ENCODE results near the gene FAM170B.

Gene FAM170B

DNA sequence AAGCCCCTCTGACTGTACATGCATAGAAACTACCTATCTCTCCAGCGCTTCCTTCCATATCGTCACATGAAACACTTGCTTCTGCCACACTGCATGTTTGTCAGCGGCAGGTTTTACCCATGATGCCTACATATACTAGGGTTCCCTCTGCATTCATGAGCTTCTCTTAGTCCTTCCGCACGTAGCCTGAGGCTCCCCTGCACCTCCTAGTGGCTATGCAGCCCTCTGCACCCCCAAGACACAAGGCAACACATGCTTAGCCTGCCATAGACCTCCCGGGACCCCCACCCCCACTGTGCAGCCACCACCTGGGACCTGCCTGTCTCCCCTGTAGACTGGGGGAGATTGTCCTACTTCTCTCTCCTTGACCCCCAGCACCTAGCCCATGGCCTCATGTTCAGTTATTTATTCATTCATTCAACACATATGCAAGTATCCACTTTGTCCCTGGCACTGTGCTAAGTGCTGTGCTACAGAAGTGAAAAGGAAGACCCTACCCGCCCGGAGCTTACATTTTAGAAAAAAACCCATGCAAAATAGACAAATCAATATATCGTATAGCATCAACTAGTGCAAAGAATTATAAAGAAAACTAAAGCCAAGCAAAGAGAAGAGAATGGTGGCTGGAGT is 30.9 kb upstream of the FAM170B start:
- no peak for TF ChIP-seq ZNF274 (IDR thresholded peaks at IDR 0.05; ENCODE audit: low read depth, low read length)
- no peak overlapping the region for H3K4me3 ChIP-seq (ENCODE audit: low read length)

DNA sequence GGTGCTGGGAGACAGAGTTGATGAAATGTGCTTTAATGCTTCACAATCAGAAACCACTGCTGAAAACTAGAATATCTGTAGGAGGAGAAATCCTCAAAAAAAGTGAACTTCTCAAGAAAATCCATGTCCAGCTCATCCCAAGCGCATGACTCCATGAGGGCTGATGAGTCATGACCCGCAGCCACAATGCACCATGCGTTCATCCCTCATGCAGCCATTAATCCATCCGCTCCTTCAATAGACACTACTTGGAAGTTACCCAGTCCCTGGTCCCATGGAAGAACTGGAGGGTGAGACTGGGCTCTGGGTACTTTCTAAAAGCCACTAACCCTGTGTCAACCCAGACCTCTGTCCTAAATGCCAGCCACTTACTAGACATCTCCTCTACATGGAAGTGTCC is 29.9 kb upstream of the FAM170B start:
- H3K4me3 ChIP-seq (ENCODE audit: low read length), result no peak overlapping the region
- TF ChIP-seq ZNF274 (IDR thresholded peaks at IDR 0.05; ENCODE audit: low read depth, low read length), result no peak

DNA sequence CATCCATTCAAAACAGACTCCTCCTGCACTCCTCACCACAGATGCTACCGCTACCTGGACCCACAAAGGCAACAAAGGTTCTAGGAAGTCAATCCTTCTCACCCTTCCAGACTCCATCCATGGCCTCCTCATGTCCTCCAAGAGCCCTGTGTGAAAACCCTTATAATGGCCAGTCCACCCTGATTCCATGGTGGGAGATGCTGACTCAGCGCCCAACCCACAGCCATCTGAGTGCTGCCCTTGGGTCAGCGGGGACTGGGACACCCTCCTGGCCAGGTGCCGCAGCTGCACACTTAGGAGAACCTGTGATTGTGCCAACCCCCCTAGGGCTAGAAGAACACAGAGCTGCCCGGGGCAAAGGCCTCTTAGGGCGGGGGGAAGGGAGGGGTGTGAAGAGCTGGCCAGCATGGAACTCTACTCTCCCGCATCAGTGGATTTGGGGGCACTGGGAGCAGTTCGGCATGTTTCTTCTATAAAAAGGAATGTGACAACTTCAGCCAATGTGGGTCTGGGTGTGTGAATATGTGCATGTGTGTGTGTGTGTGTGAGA is 29.0 kb upstream of the FAM170B start:
- no peak overlapping the region for H3K4me3 ChIP-seq (ENCODE audit: low read length)
- TF ChIP-seq ZNF274 (IDR thresholded peaks at IDR 0.05; ENCODE audit: low read depth, low read length), result no peak

DNA sequence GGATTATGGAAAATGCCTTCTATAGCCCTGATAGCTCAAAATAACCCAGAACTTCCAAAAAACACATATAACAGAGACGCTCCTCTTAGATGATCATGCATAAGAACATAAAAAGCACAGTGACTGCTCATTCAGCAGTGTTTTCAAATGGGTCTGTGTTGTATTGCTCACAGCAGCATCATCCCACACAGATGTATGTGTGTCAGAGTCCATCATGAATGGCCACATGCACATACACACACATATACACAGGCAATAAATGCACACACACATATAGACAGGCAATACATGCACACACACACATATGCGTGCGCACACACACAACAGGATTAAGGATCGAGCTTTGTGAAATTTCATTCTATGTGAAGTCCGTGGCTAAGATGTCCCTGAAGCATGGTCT is 28.2 kb upstream of the FAM170B start:
- no peak overlapping the region for H3K4me3 ChIP-seq (ENCODE audit: low read length)
- TF ChIP-seq ZNF274 (IDR thresholded peaks at IDR 0.05; ENCODE audit: low read depth, low read length), result no peak

DNA sequence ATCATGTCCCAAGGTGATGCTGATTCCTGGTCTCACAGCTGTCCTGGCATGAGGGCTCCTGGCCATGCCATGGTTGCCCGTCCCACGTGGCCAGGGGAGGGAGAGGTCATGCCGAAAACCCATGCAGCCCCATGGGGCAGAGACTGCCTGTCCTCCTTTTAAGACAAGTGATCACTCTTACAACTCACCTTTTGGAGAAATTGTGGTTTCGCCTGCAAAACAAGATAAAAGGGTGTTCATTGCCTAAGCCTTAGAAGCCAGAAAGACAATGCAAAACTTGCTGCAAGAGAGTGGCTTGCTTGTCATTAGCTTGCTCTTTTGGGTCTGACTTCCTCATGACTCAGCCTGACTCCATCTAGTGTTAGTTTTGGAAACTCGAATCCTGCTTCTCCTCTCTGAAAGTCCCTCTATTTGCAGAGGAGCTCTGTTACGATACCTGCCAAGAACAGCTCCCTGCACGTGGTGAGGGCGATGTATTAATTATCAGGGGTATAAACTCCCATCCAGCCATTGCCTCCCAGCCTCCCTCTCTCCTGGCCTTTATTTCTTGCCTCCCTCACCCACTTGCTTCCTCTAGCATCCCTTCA is 27.7 kb upstream of the FAM170B start:
- no peak for TF ChIP-seq ZNF274 (IDR thresholded peaks at IDR 0.05; ENCODE audit: low read depth, low read length)
- no peak overlapping the region for H3K4me3 ChIP-seq (ENCODE audit: low read length)

DNA sequence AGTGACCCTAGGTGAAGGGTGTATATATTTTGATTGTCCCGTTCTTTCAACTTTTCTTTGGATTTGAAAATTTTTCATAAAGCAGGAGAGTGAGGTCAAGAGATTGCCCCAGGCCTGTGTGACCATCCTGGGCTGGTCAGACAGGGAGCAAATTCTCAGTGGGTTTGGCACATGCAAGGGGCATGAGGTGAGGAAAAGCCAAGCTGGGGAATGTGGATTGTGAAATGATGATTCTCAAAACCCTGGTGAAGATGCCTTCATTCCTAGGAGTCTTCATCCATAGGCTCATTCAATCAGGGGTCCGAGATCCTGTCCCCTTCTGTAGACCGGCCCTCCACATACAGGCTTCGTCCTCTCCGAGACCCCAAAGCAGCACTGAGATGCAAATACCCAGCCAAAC is 27.0 kb upstream of the FAM170B start:
- TF ChIP-seq ZNF274 (IDR thresholded peaks at IDR 0.05; ENCODE audit: low read depth, low read length), result no peak
- no peak overlapping the region for H3K4me3 ChIP-seq (ENCODE audit: low read length)

DNA sequence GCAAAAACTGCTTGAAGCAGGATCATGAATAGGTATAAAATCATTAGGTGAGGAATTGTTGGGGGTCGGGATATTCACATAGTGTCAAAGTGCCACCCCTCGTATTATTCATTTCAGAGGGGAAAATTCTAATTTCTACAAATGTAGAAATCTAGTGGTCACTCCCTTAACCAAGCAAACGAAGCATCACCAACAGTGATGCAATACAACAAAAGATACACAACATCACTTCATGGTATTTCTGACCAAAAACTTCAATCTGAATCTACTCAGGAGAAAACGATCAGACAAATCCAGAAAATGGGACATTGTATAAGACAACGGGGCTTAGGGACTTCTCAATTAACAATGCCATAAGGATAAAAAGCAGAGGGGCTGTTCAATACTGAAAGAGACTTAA is 26.3 kb upstream of the FAM170B start:
- no peak for TF ChIP-seq ZNF274 (IDR thresholded peaks at IDR 0.05; ENCODE audit: low read depth, low read length)
- no peak overlapping the region for H3K4me3 ChIP-seq (ENCODE audit: low read length)

DNA sequence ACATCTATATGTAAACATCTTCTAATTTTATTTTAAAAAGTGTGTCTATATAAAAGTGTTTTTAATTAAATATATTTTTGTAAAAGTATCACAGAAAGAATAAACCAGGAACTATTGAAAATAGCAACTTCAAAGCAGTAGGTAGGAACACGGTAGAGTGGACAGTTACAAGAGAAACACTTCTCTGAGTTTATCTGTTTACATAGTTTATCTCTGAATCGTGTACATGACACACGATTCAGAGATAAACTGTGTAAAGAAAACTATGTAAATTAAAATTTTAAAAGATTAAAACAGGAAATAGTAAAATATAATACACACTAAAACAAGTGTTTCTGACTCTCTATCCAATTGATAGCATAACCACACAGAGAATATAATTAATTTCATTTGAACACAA is 25.1 kb upstream of the FAM170B start:
- H3K4me3 ChIP-seq (ENCODE audit: low read length), result no peak overlapping the region
- TF ChIP-seq ZNF274 (IDR thresholded peaks at IDR 0.05; ENCODE audit: low read depth, low read length), result no peak

DNA sequence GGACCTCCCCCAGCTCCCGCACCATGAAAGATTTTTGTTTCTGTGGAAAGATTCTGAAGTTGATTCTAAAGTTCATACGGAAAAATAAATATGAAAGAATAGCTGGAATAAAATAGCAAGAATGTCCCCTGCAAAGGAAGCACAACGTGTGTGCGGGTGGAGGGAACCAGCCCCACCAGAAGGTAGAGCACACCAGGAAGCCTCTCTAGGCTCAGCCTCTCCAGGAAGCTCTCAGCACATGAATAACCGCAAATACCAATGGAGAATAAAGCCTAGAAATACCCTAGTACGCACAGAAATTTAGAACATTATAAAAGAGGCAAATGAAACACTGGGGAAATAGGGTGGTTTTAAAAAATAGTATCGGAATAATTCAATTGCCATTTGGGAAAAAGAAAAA is 24.6 kb upstream of the FAM170B start:
- H3K4me3 ChIP-seq (ENCODE audit: low read length), result no peak overlapping the region
- TF ChIP-seq ZNF274 (IDR thresholded peaks at IDR 0.05; ENCODE audit: low read depth, low read length), result no peak

DNA sequence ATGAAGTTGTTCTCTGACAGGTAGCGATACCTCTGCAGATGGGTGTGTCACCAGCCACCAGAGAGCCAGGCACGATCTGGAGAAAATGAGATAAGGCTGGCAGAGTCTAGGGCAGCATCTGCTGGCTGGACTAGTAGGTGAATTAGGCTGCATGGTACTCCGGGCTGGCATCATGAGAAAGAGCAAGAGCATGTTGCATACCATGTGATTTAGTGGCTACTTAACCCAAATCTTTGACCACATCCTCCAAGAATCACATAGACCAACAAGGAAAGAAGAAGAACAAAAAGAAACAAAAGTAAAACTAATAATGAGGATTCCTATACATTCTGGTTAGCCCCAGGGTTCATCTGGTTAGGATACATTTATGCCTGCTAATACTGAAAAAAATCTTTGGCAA is 23.4 kb upstream of the FAM170B start:
- TF ChIP-seq ZNF274 (IDR thresholded peaks at IDR 0.05; ENCODE audit: low read depth, low read length), result no peak
- H3K4me3 ChIP-seq (ENCODE audit: low read length), result no peak overlapping the region

DNA sequence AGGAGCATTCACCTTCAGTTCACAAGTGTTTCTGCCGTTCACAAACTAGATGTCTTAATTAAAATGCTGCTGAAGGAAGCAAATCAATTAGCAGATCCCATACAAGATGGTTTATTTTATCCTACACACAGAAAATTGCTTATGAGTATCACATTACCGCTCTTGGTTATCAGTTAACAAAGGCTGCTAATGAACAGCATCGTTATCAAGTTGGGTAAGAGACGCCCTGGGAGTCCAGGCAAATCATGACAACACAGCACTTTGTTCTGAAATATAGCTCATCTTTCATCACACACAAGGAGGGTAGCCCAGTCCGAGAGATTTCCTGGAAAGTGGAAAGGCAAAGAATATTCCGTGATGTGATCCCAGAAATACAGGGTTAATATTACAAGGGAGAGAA is 20.8 kb upstream of the FAM170B start:
- TF ChIP-seq ZNF274 (IDR thresholded peaks at IDR 0.05; ENCODE audit: low read depth, low read length), result no peak
- no peak overlapping the region for H3K4me3 ChIP-seq (ENCODE audit: low read length)

DNA sequence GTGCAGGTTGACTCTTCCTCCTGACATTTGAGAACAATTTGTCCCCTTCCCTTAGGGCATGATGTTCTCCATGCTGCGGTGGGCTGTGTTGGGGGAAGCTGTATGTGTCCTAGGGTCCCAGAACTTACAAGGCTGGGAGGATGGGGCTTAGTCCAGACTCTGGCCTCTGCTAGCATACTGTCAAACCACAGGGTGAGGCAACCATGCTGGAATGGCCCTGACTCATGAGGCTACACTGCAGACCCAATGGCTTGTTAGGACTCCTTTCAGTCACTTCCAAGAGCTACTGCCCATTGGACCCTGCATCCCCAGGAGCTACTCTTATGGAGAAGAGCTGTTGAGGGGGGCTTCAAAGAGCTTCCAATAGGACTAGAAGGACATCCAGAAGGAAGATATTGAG is 20.1 kb upstream of the FAM170B start:
- no peak for TF ChIP-seq ZNF274 (IDR thresholded peaks at IDR 0.05; ENCODE audit: low read depth, low read length)
- H3K4me3 ChIP-seq (ENCODE audit: low read length), result no peak overlapping the region

DNA sequence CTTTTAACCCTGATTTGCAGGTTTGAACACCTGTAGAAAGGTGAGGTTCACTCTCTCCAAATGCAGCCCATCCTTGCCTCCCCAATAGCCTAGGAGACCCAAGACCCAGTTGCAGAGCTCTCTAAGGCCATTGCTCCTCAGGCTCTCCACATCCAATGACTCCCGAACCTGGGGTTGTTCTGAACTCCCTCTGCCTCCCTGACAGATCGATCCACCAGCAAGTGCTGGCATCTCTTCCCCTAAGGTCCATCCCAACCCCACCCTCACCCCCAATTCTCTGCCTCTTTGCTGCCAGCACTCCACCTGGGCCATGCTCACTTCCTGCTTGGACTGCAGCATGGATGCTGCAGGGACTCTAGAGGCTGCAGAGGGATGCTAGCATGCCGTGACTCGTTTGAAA is 19.3 kb upstream of the FAM170B start:
- H3K4me3 ChIP-seq (ENCODE audit: low read length), result no peak overlapping the region
- no peak for TF ChIP-seq ZNF274 (IDR thresholded peaks at IDR 0.05; ENCODE audit: low read depth, low read length)

DNA sequence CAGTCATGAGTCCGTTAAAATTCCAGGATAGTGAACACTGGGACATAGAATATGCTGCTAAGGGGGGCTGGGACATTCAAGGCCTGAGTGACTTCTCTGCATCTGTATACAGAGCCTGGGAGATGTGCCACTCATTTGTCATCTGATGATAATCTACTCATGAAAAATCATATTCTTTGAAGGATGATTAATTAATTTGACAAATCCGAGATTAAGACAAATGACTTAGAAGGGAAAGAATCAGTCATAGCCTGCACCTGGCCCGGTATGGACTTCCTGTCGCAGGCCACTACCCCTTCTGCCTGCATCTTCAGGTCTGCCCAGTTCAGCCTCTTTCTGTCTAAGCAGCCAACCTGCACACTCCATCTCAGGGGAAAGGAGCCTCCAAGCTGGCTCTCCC is 18.8 kb upstream of the FAM170B start:
- no peak overlapping the region for H3K4me3 ChIP-seq (ENCODE audit: low read length)
- no peak for TF ChIP-seq ZNF274 (IDR thresholded peaks at IDR 0.05; ENCODE audit: low read depth, low read length)

DNA sequence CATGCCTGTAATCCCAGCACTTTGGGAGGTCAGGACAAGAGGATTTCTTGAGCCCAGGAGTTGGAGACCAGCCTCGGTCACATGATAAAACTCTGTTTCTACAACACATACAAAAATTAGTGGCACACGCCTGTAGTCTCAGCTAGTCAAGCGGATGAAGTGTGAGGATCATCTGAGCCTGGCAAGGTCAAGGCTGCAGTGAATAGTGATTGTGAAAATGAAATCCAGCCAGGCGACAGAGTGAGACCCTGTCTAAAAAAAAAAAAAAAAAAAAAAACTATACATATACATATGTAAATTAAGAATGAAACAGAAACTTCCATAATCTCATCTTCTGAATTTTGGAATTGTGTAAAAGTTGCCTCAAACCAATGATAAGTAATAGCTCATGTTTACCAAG is 18.2 kb upstream of the FAM170B start:
- TF ChIP-seq ZNF274 (IDR thresholded peaks at IDR 0.05; ENCODE audit: low read depth, low read length), result no peak

DNA sequence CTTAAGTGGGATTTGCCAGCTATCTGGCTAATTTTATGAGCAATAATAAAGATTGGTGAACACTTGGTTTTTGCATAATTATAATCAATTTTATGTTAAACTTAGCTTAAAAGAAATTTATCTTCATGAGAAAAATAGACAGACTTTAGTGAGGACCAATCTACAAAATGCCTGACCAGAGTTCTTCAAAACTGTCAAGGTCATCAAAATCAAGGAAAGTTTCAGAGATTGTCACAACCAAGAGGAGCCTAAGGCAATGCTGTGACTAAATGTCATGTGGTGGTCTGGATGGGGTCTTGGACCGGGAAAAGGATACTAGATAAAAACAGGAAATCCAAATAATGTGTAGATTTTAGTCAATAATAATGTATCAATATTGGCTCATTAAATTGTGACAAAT is 17.7 kb upstream of the FAM170B start:
- no peak for TF ChIP-seq ZNF274 (IDR thresholded peaks at IDR 0.05; ENCODE audit: low read depth, low read length)
- H3K4me3 ChIP-seq (ENCODE audit: low read length), result no peak overlapping the region

More for the DNA sequence above, 18.2 kb upstream of the FAM170B start:
- H3K4me3 ChIP-seq (ENCODE audit: low read length), result no peak overlapping the region
